GM18951 (cell line): Measurements from ENCODE around the gene RASGRP1.

Experiments used
- POLR2A ChIP-seq: IDR thresholded peaks from 4 replicates; pipeline ENCODE4 v1.6.1; 2011; ENCODE audit warnings: mild to moderate bottlenecking; ENCODE audit not compliant: insufficient read length, insufficient read depth; ENCODE audit errors: extremely low read depth
- in situ Hi-C: fragments of 300-500 bp; cut with MboI; formaldehyde crosslinking; loops from one replicate; pipeline ENCODE4 v1.12.0; 2022; ENCODE audit warnings: low sequenced_read_pairs, mixed read lengths, inconsistent platforms; ENCODE audit not compliant: unreplicated experiment

The RASGRP1 gene

DNA sequence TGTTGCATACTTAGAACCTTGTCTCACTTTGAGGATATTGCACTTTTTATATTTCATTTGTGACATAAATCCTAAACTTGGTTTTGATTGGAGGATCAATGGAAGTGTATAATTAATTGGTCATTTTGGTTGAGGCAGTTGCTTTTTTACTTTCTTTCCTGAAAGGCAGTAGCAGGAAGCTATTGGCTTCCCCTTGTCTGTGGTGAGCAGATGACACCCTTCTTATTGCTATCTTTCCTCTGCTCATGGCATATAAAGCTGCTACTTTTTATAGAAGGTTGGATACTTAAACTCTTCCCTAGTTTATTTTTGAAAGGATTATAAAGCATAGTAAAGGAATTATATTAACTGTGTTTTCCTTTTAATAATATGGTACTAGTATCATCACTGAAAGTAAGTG lies 82.0 kb downstream of the RASGRP1 start:
- in situ Hi-C loops: no loop called here
- TF ChIP-seq POLR2A: no peak

DNA sequence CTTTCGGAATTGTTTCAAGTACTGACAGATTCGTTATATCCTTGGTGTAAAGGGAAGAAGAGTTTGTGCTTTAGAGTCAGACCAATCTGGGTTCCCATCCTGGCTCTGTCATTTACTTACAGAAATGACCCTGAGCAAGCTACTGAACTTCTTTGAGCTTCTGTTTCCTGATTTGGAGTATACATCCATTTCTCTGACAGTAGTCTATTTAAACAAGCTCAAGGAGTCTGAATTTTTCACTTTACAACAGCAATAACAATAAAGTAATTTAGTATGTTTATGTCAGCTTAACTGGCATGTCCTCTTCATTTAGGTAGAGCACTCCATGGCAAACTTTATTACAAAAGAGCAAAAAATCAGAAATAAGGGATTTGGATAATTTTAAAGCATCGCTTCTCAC lies 82.9 kb downstream of the RASGRP1 start:
- in situ Hi-C loops: no loop called here
- TF ChIP-seq POLR2A: no peak

DNA sequence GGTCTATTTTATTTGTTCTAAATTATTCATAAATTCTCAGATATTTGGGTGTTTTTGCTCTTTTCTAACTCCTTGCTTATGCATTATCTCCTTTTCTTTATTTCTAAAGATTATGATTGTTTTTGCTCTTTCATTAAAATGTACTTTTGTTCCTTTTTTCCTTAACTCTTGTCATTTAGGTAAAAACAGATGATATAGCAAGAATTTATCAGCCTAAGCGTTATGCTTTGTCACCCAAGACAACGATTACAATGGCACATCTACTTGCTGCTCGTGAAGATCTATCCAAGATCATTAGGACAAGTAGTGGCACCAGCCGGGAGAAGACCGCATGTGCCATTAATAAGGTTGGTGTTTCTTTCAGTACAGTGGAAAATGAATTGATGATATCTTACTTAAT lies 83.5 kb downstream of the RASGRP1 start:
- TF ChIP-seq POLR2A: no peak

DNA sequence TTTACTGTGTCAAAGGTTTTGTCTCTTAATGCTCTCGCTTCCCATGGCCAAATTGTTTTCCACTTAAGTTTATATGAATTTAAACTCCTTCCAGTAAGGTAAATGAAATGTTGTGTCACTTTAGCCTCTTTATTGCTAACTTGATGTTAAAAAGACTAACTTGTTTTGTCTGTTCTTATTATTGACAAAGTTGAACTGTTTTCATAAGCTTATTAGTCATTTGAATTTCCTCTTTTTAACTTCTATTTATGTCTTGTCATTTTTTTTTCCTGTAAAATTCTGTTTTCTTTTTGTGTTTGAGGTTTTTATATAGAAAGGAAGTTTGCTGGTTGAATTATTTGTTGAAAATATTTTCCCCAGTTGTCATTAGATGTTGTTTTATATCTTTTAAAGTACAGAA lies 84.9 kb downstream of the RASGRP1 start:
- no peak for TF ChIP-seq POLR2A
- in situ Hi-C loops: loop anchor here (10.0 kb wide), 1 partner anchor 215 kb away; no protein-coding TSS in a partner anchor

More for the DNA sequence above, 83.5 kb downstream of the RASGRP1 start:
- in situ Hi-C loops: no loop called here

DNA sequence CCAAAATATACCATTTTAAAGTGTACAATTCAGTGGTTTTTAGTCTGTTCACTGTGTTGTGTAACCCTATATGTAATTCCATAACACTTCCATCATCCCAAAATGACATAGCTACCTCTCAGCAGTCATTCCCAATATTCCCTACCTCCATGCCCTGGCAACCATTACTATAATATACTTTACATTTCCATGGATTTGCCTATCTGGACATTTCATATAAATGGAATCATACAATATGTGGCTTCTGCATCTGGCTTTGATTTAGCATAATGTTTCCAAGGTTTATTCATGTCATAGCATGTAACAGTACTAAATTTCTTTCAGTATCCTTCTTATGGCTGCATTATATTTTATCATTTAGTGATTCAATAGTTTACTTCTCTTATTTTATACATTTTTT lies 85.3 kb downstream of the RASGRP1 start:
- in situ Hi-C loops: loop anchor here (10.0 kb wide), 1 partner anchor 216 kb away; no protein-coding TSS in a partner anchor
- TF ChIP-seq POLR2A: no peak

DNA sequence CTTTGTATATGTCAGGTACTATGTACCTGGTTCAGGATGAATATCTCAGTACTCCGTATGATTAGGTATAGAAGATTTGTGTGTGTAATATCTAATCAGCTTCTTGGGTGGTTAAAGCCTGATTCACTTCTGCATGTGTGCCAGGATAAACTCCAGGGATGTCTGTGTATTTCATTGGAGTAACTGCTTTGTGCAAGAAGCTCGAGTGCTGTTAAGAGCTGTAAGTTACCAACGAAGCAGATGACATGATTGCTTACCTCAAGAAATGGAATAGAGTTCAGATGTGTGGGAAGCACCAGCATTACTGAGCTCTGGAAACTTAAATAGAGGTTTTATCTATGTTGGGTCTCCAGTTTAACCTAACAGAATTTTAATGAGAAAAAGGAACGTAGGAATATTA lies 87.0 kb downstream of the RASGRP1 start:
- in situ Hi-C loops: loop anchor here (10.0 kb wide), 1 partner anchor 217 kb away; no protein-coding TSS in a partner anchor
- no peak for TF ChIP-seq POLR2A

DNA sequence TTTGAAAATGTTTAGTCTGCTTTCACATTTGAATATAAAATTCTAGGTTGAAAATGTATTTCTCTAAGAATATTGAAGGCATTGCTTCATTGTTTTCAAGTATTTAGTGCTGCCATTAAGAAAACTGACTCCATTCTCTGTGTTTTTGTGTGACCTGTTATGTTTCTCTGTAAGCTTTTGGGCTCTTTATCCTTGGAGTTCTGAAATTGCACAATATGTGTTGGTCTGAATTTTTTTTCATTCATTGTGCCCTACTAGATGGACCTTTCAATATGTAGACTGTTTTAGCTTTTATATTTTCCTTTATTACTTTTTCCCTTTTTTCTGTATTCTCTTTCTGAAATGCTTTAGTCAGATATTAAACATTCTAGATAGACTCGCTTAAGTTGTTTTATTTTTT lies 88.5 kb downstream of the RASGRP1 start:
- TF ChIP-seq POLR2A: no peak
- in situ Hi-C loops: loop anchor here (10.0 kb wide), 1 partner anchor 219 kb away; no protein-coding TSS in a partner anchor

DNA sequence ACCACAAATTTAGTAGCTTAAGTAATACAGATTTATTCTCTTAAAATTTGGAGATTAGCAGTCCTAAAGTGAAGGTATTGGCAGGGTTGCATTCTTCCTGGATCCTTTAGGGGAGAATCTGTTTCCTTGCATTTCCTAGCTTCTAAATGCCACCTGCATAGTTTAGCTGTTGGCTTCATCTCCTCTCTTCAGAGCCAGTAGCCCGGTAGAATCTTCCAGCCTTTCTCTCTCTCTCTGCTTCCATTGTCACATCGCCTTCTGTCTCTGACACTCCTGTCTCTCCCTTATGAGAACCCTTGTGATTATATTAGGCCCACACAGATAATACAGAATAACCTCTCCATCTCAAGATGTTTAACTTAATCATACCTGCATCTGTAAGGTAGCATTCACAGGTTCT lies 89.3 kb downstream of the RASGRP1 start:
- in situ Hi-C loops: loop anchor here (10.0 kb wide), 1 partner anchor 219 kb away; no protein-coding TSS in a partner anchor
- TF ChIP-seq POLR2A: no peak

DNA sequence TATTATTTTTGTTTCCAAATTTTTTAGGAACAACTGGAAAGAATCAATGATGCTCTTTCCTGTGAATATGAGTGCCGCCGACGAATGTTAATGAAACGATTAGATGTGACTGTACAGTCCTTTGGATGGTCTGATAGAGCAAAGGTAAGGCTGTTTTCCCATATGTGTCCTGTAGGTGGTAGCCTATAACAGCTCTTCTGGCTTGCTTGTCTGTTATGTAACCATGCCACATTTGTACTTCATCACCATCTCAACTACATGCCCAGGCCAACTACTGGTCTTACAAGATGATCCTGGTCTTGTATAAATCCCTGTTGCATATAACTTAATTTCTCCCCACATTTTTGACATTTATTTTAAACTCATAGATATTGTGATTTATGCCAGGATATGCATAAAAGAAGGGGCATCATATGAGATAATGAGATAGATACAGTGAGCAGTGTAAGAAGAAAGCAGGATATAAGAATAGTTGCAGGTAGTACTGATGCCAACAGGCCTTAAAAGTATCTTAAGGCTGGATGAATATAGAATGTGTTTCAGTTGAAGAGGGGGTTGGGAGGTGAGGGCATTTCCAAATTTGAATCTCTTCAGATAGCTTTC lies 90.4 kb downstream of the RASGRP1 start:
- in situ Hi-C loops: loop anchor here (10.0 kb wide), 1 partner anchor 221 kb away; no protein-coding TSS in a partner anchor
- TF ChIP-seq POLR2A: no peak

DNA sequence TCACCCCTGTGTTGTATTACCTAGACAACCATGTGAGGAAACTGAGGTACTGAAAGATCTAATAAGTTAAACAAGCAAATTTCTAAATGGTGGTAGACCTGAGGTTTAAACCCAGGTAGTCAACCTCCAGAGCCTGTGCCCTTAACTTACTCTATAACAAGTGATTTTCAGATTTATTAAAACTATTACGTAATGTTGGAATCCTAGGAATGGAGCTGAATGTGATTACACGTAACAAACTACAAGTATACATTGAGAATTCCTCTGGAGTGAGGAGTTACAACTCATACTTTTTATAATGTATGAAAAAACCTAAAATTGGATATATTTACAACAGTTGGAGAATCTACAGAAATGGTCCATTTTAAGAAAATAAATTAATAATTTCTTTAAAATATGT lies 92.6 kb downstream of the RASGRP1 start:
- no peak for TF ChIP-seq POLR2A
- in situ Hi-C loops: loop anchor here (10.0 kb wide), 1 partner anchor 223 kb away; no protein-coding TSS in a partner anchor

DNA sequence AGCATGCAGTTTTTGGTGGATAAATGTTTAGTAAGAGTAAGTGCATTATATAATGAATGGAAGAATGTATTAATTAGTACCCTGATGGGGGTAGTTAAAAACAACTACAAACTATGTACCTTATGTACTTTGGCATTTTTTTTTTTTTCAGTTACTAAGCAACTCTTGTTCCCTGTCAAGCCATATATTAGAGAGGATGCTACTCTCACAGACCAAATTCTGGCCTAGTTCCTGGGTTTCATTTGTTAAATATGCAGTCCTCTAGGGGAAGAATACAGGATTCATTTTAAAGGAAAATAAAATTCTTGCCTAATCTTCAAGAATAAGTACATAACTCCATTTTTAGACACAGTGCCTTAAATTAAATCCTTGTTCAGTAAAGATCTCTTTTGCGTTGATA lies 93.8 kb downstream of the RASGRP1 start:
- in situ Hi-C loops: loop anchor here (10.0 kb wide), 1 partner anchor 224 kb away; no protein-coding TSS in a partner anchor
- TF ChIP-seq POLR2A: no peak

DNA sequence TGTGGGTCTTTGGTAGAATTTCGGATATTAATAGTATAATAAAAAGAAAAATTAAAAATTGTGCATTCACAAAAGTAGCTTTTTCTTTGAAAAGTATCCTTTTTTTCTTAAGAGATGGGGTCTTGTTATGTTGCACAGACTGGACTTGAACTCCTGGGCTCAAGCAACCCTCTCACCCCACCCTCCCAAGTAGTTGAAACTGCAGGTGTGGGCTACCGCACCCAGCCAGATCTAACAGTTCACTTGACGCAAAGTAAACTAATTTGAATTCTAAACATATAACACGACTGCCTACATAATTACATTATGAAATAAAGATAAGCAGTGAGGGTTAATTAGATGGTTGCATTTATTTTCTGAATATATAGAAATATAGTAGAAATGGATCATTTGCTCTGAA lies 99.9 kb downstream of the RASGRP1 start:
- no peak for TF ChIP-seq POLR2A
- in situ Hi-C loops: no loop called here

DNA sequence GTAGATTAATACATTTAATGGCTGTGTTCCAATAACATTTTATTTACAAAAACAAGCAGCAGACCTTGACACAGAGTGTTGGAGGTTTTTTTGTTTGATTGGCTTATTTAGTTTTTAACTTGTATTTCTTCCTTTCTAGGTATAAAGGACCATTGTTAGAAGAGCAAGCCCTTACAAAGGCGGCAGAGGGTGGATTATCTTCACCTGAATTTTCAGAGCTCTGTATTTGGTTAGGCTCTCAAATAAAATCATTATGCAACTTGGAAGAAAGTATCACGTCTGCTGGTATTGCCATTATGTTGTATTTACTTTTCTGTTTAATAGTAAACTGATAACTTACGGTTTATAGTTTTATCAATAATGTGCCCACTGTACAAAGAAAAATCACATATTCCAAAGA lies 100.7 kb downstream of the RASGRP1 start:
- in situ Hi-C loops: no loop called here
- TF ChIP-seq POLR2A: no peak

DNA sequence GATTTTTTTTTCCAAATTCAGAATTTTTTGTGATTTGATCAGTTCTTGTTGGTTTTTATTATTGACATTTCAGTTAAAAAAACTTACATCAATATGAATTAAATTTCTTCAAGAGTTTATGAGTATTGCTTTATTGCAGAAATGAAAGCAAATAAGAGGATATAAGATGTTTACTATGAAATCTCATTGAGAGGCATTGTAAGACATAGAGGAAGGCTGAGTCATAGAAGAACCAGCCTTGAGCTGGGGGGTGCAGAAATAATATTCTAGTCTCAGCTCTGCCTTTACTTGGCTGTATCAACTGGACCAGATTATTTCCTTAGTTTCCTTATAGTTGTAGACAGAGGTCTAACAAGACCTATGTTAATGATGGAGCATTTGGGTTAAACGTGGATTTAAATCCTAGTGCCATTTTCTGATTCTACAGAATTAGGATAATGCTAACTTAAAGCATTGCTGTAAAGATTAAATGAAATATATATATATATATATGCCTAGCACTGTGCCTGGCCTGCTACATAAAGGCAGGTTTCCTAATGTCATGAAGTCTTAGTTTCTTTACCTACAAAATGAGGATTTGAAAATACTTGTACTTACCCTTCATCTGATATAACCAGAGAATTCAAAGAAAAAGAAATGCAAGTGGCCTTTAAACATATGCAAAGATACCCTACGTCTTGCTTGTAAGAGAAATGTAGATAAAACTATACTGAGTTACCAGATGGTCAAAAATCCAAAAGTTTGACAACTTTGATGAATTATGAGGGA lies 103.4 kb downstream of the RASGRP1 start:
- no peak for TF ChIP-seq POLR2A
- in situ Hi-C loops: no loop called here
